ENCODE measurements around the gene LDLRAD4.

LDLRAD4 gene

DNA sequence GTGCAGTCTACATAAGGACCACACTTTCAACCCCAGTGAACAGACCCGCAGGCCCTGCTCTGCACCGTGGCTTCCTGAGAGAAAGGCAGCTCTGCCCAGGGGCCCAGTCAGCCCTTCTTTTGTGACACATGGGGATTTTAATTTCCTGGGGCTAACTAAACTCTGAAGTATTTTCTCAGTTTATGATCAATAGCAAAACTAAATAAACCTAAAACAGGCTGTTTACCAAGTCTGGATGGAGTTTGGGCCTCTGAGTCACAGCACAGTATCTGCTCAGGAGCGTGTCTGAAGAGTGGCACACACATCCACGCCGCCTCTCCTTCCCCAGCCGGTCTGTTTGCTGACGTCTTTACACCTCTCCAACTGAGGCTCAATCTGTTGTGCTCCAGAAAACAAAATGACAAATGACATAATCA lies 72.3 kb downstream of the LDLRAD4 start:
- TF ChIP-seq, protein P1, sequence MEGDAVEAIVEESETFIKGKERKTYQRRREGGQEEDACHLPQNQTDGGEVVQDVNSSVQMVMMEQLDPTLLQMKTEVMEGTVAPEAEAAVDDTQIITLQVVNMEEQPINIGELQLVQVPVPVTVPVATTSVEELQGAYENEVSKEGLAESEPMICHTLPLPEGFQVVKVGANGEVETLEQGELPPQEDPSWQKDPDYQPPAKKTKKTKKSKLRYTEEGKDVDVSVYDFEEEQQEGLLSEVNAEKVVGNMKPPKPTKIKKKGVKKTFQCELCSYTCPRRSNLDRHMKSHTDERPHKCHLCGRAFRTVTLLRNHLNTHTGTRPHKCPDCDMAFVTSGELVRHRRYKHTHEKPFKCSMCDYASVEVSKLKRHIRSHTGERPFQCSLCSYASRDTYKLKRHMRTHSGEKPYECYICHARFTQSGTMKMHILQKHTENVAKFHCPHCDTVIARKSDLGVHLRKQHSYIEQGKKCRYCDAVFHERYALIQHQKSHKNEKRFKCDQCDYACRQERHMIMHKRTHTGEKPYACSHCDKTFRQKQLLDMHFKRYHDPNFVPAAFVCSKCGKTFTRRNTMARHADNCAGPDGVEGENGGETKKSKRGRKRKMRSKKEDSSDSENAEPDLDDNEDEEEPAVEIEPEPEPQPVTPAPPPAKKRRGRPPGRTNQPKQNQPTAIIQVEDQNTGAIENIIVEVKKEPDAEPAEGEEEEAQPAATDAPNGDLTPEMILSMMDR (IDR thresholded peaks at IDR 0.05; ENCODE audit: insufficient read depth, low read depth, low read length, missing control alignments), result no peak
- no peak overlapping the region for H3K4me3 ChIP-seq (ENCODE audit: low read length)
- DNase-seq (ENCODE audit: low read depth), result no peak

GRCh38 chr18:13291299-13291698 lies 72.7 kb downstream of the LDLRAD4 start:
- TF ChIP-seq, protein P1 (IDR thresholded peaks at IDR 0.05; ENCODE audit: insufficient read depth, low read depth, low read length, missing control alignments), result no peak
- no peak for DNase-seq (ENCODE audit: low read depth)
- H3K4me3 ChIP-seq (ENCODE audit: low read length), result no peak overlapping the region

DNA sequence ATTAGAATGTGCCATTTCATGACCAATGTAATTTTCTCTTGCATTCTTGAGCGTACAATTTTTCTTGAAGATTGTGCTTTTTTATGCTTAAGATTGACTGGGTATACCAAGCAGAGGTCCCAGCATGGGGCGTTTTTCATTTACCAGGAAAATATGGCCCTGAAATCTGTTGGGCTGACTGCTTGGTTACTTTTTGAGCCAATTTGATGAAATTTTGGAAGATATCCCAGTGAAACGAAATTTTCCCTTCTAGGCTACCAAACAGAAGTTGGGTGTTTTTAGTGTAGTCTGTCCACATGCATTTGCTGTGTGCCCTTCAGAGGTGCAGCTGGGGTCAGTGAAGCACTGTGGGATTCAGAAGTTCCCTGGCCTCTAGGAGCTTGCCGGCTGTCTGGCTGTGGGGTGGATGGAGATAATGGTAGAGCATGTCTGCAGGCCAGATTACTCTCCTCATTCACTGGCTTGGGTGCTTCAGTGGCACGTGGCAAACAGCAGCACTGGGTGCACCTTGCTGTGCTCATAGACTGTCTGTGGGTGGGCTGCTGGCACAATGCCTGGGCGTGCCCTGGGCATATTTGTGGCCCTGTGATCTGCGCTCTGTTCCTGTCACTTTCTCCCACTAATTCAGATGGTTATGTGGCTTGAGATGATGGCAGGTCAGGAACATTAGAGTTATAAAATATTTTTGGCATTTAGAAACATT lies 73.3 kb downstream of the LDLRAD4 start:
- no peak overlapping the region for H3K4me3 ChIP-seq (ENCODE audit: low read length)
- TF ChIP-seq, protein P1 (IDR thresholded peaks at IDR 0.05; ENCODE audit: insufficient read depth, low read depth, low read length, missing control alignments), result no peak
- DNase-seq (ENCODE audit: low read depth), result no peak

GRCh38 chr18:13292736-13293135 lies 74.2 kb downstream of the LDLRAD4 start:
- TF ChIP-seq, protein P1 (IDR thresholded peaks at IDR 0.05; ENCODE audit: insufficient read depth, low read depth, low read length, missing control alignments), result no peak
- DNase-seq (ENCODE audit: low read depth), result no peak
- H3K4me3 ChIP-seq (ENCODE audit: low read length), result no peak overlapping the region

- TF ChIP-seq, protein P1 (IDR thresholded peaks at IDR 0.05; ENCODE audit: insufficient read depth, low read depth, low read length, missing control alignments), result no peak
- no peak overlapping the region for H3K4me3 ChIP-seq (ENCODE audit: low read length)
- DNase-seq (ENCODE audit: low read depth), result no peak
Observed at GRCh38 chr18:13294309-13294708, 75.7 kb downstream of the LDLRAD4 start.

DNA sequence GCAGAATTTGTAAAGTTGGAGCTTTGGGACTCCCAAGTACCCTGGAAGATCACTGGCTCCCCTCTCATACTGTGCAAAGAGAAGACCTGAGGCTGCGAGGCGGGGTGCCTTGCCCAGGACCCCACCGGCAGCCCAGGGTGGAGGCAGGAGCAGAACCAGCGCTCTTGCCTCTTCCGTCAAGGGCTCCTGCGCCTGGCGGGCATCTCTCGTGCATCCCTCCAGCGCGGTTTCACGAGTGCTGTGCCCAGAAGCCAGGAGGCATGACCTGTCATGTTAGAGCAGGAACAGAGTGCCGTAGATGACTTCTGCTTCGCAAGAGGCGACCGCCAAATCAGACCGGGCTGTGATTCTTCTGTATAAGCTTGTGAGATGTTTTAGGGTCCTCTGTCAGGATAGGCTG lies 77.3 kb downstream of the LDLRAD4 start:
- H3K4me3 ChIP-seq (ENCODE audit: low read length), result no peak overlapping the region
- no peak for DNase-seq (ENCODE audit: low read depth)
- TF ChIP-seq, protein P1 (IDR thresholded peaks at IDR 0.05; ENCODE audit: insufficient read depth, low read depth, low read length, missing control alignments), result no peak

Data from epithelial cell of esophagus (primary cell).